HepG2 (cell line): ENCODE data around the gene PRSS22. TPM values are rescaled to one million over a fixed set of nuclear protein-coding genes. Genes with fewer than 3 reads are reported as not detected.

Experiments
- CSRNP2 ChIP-seq: sonication (generic); formaldehyde crosslinking; conservative IDR thresholded peaks from 2 replicates; pipeline ENCODE4 v1.8.0; 2022; ENCODE audit warnings: low read depth, missing genetic modification reagents
- KDM5A ChIP-seq: fragments of 200-600 bp; sonication (generic); IDR thresholded peaks from 2 replicates; pipeline ENCODE4 v1.7.0; 2018; ENCODE audit warnings: antibody characterized with exemption, mild to moderate bottlenecking, low read length, borderline replicate concordance
- MTF2 ChIP-seq: sonication (generic); formaldehyde crosslinking; IDR thresholded peaks from 2 replicates; pipeline ENCODE4 v1.5.0; 2020; ENCODE audit warnings: missing genetic modification reagents, borderline replicate concordance
- NFE2L2 ChIP-seq: fragments of 150-350 bp; IDR thresholded peaks from 2 replicates; pipeline ENCODE4 v1.6.1; 2014; ENCODE audit warnings: low read length
- POLR2G ChIP-seq: fragments of 200-400 bp; formaldehyde crosslinking; IDR thresholded peaks from 2 replicates; pipeline ENCODE4 v1.6.1; 2018; ENCODE audit warnings: mild to moderate bottlenecking, low read depth, low read length, moderate library complexity
- SKI ChIP-seq: fragments of 450-650 bp; IDR thresholded peaks from one replicate; pipeline ENCODE4 v1.6.1; 2018; ENCODE audit warnings: mild to moderate bottlenecking; ENCODE audit not compliant: partially characterized antibody
- TGIF2 ChIP-seq: IDR thresholded peaks from 2 replicates; pipeline ENCODE4 v1.6.1; 2016; ENCODE audit warnings: control low read depth, missing compliant biosample characterization
- ZBTB39 ChIP-seq: sonication (generic); formaldehyde crosslinking; IDR thresholded peaks from 2 replicates; pipeline ENCODE4 v1.5.0; 2020; ENCODE audit warnings: missing genetic modification reagents
- ZFP91 ChIP-seq: sonication (generic); formaldehyde crosslinking; IDR thresholded peaks from 2 replicates; pipeline ENCODE4 v1.9.0; 2022; ENCODE audit warnings: missing genetic modification reagents, mild to moderate bottlenecking, borderline replicate concordance
- ZNF136 ChIP-seq: sonication (generic); formaldehyde crosslinking; IDR thresholded peaks from 2 replicates; pipeline ENCODE4 v1.8.1; 2022; ENCODE audit warnings: low read depth, mild to moderate bottlenecking, moderate library complexity, missing genetic modification reagents
- ZNF143 ChIP-seq: sonication (generic); formaldehyde crosslinking; IDR thresholded peaks from 2 replicates; pipeline ENCODE4 v1.4.0; 2020; ENCODE audit warnings: missing genetic modification reagents
- ZNF329 ChIP-seq: sonication (generic); formaldehyde crosslinking; IDR thresholded peaks from 2 replicates; pipeline ENCODE4 v1.9.0; 2021; ENCODE audit warnings: low read depth, mild to moderate bottlenecking, missing genetic modification reagents
- ZNF414 ChIP-seq: sonication (generic); formaldehyde crosslinking; IDR thresholded peaks from 2 replicates; pipeline ENCODE4 v1.5.0; 2020; ENCODE audit warnings: missing genetic modification reagents
- ZNF430 ChIP-seq: sonication (generic); formaldehyde crosslinking; IDR thresholded peaks from 2 replicates; pipeline ENCODE4 v1.9.0; 2021; ENCODE audit warnings: mild to moderate bottlenecking, missing genetic modification reagents
- ZNF547 ChIP-seq: sonication (generic); formaldehyde crosslinking; IDR thresholded peaks from 2 replicates; pipeline ENCODE4 v1.5.1; 2020; ENCODE audit warnings: mild to moderate bottlenecking, missing genetic modification reagents
- ZNF572 ChIP-seq: sonication (generic); formaldehyde crosslinking; IDR thresholded peaks from 2 replicates; pipeline ENCODE4 v1.5.1; 2020; ENCODE audit warnings: mild to moderate bottlenecking, missing genetic modification reagents
- ZNF589 ChIP-seq: sonication (generic); formaldehyde crosslinking; conservative IDR thresholded peaks from 2 replicates; pipeline ENCODE4 v1.8.0; 2022; ENCODE audit warnings: mild to moderate bottlenecking, moderate library complexity, missing genetic modification reagents
- ZNF678 ChIP-seq: sonication (generic); formaldehyde crosslinking; IDR thresholded peaks from 2 replicates; pipeline ENCODE4 v1.4.0; 2020; ENCODE audit warnings: mild to moderate bottlenecking, missing genetic modification reagents
- ZNF687 ChIP-seq: sonication (generic); formaldehyde crosslinking; IDR thresholded peaks from 2 replicates; pipeline ENCODE4 v1.5.1; 2020; ENCODE audit warnings: mild to moderate bottlenecking, missing genetic modification reagents, moderate library complexity
- ZNF780A ChIP-seq: sonication (generic); formaldehyde crosslinking; IDR thresholded peaks from 2 replicates; pipeline ENCODE4 v1.8.0; 2022; ENCODE audit warnings: mild to moderate bottlenecking, missing genetic modification reagents, moderate library complexity
- polyA plus RNA-seq, 8 experiments: library from polyadenylated mRNA; depleted of rRNA in 3 of 8; stranded (reverse) in 7 of 8; unstranded in 1 of 8; fragments of >200 nt; fragmentation: Illumina TruSeq in 4 of 8; extraction: Trizol in 4 of 8; gene quantifications; 2 replicates each; pipeline versions ENCODE4 v1.2.1 to v1.2.3, GENCODE V29; 2011 to 2016; ENCODE audit warnings: low read depth in 4 of 8, missing spikeins in 1 of 8, mixed read lengths in 1 of 8; ENCODE audit not compliant: insufficient read depth in 1 of 8
- total RNA-seq, 5 experiments: library from RNA; depleted of rRNA; stranded (reverse); fragments of >200 nt; fragmentation: Illumina TruSeq; extraction: Trizol; gene quantifications; 2 replicates each; pipeline ENCODE4 v1.2.3, GENCODE V29; 2016; ENCODE audit warnings: low read depth in 1 of 5

The PRSS22 gene
- total and polyA plus RNA-seq, 2 of the 13 experiments (the other 11 are each of a cell fraction or from before 2014, with no cell fraction given): 0.24 to 0.32 TPM

GRCh38 chr16:2904922-2905240, 46.9 kb upstream of the PRSS22 start (continued):
- TF ChIP-seq ZNF687 (peak; percentile 9; the same call in 1 of the 2 replicates), KDM5A (peak; percentile 39; the same call in 1 of the 2 replicates), ZNF430 (CRISPR knock-in tag) (0 out of 2 replicates have a peak, but pooled peaks have one; percentile 55), ZBTB39 (CRISPR knock-in tag) (0 out of 2 replicates have a peak, but pooled peaks have one; percentile 20), CSRNP2 (CRISPR knock-in tag) (0 out of 2 replicates have a peak, but pooled peaks have one; percentile 45), ZNF136 (CRISPR knock-in tag) (0 out of 2 replicates have a peak, but pooled peaks have one; percentile 6), ZNF589 (CRISPR knock-in tag) (peak; percentile 66), ZNF143 (CRISPR knock-in tag) (no peak), ZNF572 (CRISPR knock-in tag) (0 out of 2 replicates have a peak, but pooled peaks have one; percentile 21), ZNF678 (CRISPR knock-in tag) (no peak; the same call in 1 of the 2 replicates), ZNF329 (CRISPR knock-in tag) (no peak), ZNF547 (CRISPR knock-in tag) (peak; percentile 74), MTF2 (peak; percentile 43; the same call in 1 of the 2 replicates), ZFP91 (CRISPR knock-in tag) (peak; percentile 78; the same call in 1 of the 2 replicates), NFE2L2 (no peak), SKI (no peak), POLR2G (0 out of 2 replicates have a peak, but pooled peaks have one; percentile 16), ZNF414 (CRISPR knock-in tag) (no peak), ZNF780A (peak; percentile 59; the same call in 1 of the 2 replicates), TGIF2 (peak; percentile 10; the same call in 1 of the 2 replicates)
